DMS 273 treated with DMSO at 0.1 percent for 48 hours (cell line): ENCODE results near the gene GSTM5.
A peak's percentile ranks its signal among the peaks of the same experiment; 100 is the strongest.
"Not testable (repeated sequence)": the region's sequence is repeated elsewhere in the genome, so short reads cannot be mapped to it uniquely, and the experiment has no call there.

Source experiments
- DNase-seq: peaks from one replicate; lab custom pipeline; 2025; lab: John Stamatoyannopoulos, UW

The GSTM5 gene

GRCh38 chr1:109728870-109729269, 16.8 kb downstream of the GSTM5 start:
- no peak for DNase-seq

DNA sequence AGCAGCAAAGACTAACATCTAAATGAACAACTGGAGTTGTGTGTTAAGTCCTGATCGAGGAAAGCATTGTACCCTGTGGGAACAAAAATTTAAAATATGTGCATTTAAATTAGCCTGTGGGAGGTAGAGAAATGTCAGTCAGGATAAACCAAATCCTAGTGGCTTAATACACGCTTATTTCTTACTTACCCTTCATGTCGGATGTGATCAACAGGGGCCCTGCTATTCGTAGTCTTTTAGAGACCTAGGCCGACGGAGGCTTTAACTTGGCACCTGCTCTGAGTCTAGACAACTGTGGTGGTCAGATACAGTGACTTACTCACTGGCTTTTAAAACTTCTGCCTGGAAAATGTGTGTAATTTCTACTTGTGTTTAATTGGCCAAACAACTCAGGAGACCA, 18.6 kb downstream of the GSTM5 start:
- DNase-seq = no peak

DNA sequence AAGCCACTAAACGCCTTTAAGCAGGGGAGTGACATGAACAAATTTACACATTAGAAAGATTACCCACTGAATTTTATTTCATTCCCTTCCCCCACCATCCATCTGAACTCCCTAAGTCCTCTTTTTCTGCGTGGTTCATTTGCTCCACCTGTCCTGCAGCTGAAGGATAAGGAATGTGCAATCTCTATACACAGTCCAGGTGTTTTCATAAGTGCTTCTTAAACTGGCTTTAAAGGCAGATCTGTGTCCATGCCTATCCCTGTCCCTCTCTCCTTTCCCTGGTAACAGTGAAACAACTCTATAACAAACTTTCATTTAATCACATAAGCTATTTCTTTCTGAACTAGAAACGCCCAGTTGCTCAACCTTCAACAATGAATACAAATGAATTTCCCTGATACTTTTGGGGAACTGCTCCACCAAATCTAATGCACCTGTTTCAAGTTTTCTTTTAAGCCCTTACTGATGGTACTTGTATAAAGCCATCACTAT, 20.4 kb downstream of the GSTM5 start:
- no peak for DNase-seq

DNA sequence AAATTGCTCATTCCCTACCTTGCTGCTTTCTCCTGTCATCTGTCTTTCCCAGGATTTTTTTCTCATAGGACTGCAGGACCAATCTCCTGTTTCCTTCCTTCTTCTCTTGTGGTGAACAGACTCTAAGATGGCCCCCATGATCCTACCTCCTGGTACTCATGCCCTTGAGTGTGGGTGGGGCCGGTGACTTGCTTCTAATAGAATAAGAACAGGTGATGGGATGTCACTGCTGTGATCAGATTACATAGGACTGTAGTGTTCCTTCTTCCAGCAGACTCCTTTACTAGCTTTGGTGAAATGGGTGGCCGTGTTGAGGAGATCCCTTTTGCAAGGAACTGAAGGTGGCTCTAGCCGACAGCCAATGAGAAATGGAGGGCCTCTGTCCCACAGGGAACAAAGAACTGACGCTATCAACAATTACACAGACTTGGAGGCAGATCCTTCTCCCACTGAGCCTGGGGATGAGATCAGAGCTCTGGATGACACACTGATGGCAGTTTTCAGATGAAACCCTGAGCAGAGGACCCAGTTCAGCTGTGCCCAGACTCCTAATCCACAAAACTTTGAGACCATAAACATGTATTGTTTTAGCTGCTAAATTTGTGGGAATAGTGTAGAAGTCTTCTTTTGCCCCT, 21.3 kb downstream of the GSTM5 start:
- no peak for DNase-seq

DNA sequence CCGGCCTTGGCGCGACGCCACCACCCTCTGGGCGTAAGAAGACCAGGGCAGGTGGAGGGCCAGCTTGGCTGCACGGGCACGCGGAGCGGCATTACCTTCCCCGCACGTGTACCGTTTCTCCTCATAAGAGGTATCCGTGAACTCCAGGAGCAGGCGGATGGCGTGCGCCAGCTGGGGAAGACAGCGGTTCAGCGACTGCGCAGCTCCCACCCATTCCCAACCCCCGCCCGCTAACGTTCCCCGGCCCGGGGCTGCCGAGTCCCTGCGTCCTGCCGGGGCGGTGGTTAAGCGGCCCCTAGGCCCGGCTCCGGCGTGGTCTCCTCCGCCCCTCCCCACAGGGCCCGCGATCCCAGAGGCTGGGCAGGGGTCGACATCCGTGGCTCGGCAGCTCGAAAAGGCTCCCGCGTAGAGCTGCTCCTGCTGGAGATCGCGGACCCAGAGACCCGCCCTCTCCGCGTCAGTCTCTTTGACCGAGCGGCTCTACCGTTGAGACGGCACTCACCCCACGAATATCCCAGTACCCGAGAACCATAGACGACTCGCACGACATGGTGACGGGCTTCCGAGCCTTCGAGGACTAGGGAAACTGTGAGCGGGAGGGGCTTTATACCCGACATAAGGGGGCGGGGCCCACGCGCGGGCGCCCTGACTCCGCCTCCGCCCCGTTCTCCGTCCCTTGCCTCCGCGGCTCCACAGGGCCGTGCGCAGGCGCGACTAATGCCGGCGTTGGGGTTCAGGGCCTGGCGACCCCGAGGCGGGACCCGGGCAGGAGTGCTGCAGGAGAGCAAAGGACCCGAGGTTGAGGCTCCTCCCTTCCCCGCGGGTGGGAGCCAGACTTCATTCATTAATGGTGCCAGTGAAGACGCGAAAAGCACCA, 27.9 kb downstream of the GSTM5 start:
- peak; percentile 34 for DNase-seq

DNA sequence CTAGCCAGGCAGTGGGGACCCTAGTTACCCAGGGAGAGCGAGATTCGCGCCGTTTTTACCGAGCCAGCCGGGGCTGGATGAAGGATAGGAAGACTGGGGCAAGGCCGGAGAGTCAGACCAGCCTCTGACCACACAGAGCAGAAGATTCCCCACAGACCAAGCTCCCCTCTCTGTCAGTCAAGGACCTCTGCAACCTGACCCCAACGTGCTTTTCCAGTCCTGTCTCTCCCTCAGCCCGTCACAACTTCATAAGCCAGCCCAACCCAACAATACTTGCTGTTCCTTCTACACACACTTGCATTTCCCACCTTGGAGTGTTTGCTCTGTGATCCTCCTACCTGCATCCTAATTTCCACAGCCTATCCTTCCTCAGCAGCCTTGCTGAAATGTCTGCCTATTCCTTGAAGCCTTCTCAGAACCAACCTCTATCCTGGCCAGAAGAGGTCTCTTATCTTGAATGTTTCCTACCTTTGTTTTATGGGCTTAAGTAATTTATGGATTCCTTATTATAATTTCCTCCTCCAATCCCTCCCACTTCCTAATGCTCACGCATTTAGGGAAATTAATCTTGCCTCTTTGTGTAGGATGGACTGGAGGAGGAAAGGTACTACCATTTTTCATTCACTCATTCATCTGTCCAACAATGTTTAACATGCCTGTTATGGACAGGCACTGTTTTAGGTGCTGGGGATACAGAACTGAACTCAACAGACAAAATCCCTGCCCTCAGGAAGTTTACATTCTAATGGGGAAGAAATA, 28.7 kb downstream of the GSTM5 start, which contains the start of gene GSTM3:
GSTM3 (minus strand) TSS at position 424 of the 759 bp plus-strand sequence. CDS start 751 bp downstream, outside the sequence.
- DNase-seq = no peak

GRCh38 chr1:109748311-109748710, 36.3 kb downstream of the GSTM5 start:
- DNase-seq = not testable (repeated sequence)

GRCh38 chr1:109749221-109749620, 37.2 kb downstream of the GSTM5 start:
- no peak for DNase-seq

DNA sequence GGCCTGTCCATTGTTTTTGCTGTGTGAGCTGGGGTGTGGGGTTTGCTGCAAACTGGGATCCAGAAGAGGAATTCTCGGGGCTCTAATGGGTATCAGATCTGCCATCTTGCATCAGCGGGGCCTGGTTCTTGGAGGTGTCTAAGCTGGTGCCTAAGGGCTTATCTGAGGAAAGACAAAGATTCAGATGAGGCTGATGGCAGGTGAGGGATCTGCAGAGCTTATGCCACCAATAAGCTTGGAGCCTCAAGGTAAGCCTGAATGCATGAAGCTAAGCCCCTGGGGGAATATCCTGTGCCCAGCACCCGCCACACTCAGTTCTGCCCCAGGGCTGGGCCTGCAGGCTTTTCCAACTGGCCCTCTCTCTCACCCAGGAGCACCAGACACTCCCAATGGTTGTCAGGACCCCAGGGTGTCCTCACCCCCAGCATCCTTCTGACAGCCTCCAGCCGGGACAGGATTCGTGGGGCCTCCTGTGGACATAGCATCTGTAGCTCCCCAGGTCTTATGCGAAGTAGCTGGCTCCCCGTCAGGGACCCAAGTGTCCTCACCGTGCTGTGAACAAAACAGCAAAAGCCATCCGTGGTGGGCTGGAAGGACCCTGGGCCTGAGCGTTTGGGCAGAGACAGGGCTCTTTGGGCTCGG, 38.3 kb downstream of the GSTM5 start:
- no peak for DNase-seq

DNA sequence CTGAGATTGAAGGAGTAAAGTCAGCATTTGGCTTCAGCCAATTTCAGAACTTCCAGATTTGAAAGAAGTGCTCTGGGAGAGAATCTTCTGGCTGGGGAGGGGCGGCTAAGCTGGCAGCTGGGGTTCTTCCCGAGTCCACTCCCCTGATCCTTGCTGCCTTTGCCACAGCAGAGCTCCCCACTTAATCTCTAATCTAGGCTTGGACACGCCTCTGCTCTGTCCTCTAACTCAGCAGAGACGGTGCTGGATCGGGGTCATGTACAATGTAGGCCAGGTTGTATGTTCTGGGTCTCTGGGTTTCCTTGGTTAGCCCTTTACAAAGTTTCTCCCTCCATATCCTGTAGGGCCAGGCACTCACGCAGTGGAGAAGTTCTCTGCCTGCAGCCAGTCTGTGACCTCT, 38.9 kb downstream of the GSTM5 start:
- no peak for DNase-seq

- DNase-seq = no peak
These were observed 39.6 kb downstream of the GSTM5 start for GRCh38 chr1:109751531-109752260.

DNA sequence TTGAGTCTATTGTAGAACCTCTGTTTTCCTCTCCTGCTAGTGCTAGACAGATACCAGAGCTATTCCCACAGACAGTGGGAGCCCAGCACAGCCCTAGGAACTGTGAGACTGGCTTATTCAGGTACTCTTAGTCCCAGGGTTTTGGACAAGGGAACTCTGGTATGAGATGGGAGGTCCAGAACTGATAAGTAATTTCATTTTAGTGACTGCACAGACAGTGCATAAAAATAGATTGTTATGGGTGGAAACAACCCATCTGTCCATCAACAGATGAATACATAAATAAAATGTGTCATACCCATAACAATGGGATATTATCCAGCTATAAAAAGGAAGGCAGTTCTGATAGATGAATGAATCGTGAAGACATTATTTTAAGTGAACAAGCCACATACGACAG, 42.7 kb downstream of the GSTM5 start:
- DNase-seq = no peak

DNA sequence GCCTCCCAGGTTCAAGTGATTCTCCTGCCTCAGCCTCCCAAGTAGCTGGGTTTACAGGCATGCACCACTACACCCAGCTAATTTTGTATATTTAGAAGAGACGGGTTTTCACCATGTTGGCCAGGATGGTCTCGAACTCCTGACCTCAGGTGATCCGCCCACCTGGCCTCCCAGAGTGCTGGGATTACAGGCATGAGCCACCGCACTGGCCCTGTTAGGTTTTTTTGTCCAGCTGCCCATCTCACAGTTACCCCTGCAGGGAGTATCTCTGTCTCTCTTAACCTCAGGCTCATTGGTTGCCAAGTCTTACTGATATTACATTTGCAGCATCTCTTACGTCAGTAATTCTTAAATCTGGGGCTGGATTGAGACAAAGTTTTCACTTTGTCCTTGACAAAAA, 44.3 kb downstream of the GSTM5 start:
- not testable (repeated sequence) for DNase-seq

DNA sequence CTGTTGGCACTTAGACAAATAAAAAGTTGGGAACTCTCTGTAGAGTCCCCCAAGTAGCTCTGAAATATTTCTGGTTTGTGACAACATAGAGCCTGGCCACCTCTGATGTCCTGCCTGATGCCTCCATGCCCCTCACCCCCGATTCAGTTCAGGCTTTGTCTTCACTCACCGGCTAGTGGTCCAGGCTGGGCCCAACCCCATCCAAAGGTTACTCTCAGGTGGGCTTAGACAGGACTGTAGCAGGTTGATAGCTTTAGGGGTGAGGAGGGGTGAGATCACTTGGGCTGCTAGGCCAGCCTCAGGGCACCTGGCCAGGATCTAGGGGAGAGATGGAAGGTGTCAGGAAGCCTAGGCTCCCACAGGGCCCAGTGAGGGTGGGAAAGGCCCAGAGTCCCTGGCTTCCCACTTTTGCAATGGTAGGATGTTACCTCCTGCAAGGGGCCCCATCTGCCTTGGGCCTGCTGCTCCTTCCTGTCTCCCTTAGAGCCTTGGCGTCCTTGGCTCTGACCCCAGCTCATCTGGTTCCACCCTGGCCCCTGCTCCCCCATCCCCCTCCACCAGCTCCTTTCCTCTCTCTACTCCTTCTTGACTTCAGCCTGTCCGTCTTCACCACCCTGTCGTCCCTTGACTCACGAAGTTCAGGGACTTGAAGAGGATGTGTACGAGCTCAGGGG, 44.9 kb downstream of the GSTM5 start:
- no peak for DNase-seq

GRCh38 chr1:109757936-109758786, 46.1 kb downstream of the GSTM5 start:
- no peak for DNase-seq

DNA sequence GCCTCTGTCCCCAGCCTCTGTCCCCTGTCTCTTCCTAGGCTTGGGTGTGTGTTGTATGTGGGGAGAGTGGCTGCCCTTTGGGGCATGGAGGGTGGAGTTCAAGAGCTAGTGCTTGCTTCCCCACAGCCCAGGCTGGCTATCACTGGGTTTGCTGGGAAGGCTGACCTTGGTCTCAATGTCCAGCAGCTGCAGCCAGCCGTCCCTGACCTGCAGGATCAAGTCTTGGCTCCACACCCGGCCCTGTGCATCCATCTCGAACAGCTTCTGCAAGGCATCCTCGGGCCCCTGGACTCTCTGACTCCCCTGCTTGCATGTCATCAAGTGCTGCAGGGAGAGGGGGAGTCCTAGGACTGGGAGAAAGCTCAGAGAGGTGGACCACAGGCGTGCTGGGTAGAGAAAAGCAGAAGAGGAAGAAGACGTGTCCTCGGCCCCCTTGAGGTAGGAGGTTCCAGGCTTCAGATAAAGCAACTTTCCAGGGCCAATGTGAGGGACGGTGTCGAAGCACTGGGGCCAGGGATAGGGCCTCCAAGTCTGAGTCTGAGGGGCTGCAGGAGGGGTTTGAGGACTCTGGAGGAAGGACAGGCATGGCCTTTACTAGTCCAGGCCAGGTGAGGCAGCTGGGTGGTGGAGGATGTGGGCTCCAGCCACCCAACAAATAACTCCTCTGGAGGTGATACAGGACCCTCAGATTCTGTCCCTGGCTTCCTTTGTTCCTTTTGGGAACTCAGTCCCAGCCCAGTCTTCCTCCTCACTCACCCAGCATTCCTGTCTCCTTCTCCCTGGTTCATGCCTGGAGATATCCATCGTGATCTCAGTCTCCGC, 47.7 kb downstream of the GSTM5 start:
- no peak for DNase-seq

DNA sequence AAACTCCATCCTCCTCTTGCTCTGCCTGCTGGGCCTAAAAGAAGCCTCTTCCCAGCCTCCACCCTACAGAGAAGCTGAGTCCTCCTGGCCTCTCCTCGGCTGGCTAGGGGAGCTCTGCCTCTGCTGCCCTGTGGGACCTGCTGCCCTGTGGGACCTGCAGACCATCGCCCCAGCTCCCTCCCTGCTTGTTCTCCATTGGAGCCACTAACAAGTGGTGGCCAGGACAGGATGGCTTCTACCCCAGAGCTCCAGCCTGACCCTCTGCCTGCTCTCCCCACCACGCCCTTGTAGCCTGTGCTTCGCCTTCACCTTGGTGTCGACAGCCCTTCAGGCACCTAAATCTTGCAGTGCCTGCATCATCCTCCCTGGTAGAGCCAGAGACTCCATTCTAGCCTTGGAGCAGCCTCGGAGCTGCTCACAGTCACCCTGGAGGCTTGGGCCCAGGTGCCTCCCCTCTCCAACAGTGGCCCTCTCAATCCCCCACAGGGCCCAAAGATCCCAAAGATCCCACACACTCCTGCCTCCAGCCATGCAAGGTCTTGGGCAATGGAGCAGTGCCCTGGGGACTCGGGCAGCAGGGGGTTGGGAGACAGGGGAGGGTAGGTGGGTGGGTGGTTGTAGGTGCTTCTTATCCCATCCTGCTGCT, 48.7 kb downstream of the GSTM5 start:
- no peak for DNase-seq
